Measurements from ENCODE around the gene HMGN3.

DNA sequence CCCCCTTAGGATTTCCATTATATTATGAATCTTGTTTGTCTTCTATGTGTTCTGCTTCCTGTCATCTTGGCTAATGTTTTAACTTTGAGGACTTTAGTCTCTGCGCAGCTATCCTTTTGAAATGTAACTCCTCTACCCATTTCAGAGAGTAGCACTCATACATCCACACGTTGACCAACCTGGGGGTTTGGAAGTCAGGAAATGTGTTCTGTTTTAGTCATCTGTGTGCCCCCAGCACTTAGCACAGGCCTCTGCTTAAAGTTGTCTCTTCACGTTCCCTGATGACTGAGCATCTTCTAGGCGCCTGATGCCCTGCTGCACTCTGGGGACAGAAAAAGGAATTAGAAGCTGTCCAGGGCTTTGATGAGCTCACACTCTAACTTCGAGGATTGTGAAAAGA is 47.9 kb downstream of the HMGN3 start:
- TF ChIP-seq, protein P1, sequence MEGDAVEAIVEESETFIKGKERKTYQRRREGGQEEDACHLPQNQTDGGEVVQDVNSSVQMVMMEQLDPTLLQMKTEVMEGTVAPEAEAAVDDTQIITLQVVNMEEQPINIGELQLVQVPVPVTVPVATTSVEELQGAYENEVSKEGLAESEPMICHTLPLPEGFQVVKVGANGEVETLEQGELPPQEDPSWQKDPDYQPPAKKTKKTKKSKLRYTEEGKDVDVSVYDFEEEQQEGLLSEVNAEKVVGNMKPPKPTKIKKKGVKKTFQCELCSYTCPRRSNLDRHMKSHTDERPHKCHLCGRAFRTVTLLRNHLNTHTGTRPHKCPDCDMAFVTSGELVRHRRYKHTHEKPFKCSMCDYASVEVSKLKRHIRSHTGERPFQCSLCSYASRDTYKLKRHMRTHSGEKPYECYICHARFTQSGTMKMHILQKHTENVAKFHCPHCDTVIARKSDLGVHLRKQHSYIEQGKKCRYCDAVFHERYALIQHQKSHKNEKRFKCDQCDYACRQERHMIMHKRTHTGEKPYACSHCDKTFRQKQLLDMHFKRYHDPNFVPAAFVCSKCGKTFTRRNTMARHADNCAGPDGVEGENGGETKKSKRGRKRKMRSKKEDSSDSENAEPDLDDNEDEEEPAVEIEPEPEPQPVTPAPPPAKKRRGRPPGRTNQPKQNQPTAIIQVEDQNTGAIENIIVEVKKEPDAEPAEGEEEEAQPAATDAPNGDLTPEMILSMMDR (IDR thresholded peaks at IDR 0.05) = no peak
- no peak for TF ChIP-seq POLR2A (IDR thresholded peaks at IDR 0.05)
